NCI-H2196 (cell line): ENCODE measurements around the gene TBC1D20.
"Not testable (repeated sequence)": the region's sequence is repeated elsewhere in the genome, so short reads cannot be mapped to it uniquely, and the experiment has no call there.

Experiments used
- DNase-seq: peaks from one replicate; lab custom pipeline; 2025; ENCODE audit not compliant: unreplicated experiment; lab: John Stamatoyannopoulos, UW

Gene TBC1D20

DNA sequence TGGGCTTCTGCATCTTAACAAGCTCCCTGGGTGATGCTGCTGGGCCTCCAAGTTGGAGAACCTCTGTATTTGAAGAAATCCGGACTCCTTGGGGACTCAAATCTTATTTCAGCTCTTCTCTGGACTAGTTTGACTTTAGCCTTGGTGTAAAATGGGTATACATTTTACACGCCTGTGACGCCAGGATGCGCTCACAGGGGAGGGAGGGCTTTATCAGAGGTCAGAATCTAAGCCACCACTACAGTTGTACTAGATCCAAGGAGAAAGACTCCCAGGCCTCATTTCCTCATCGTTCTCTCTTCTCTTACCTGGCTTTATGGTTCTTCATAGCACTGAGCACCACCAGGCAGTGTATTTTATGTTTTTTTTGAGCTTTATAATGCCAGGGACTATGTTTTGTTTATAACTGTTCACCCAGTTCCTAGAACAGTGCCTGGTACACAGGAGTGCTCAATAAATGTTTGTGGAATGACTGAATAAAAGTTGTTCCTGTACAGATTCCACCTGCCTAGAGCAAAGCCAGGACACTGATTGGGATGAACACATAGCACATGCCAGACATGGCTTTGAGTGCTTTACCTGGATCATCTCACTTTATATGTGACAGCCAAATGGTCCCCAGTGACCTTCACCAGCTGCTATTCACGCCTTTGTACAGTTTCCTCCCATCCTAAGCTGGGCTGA is 59.3 kb downstream of the TBC1D20 start:
- no peak for DNase-seq

GRCh38 chr20:402496-402885 is 59.8 kb downstream of the TBC1D20 start:
- DNase-seq = no peak

DNA sequence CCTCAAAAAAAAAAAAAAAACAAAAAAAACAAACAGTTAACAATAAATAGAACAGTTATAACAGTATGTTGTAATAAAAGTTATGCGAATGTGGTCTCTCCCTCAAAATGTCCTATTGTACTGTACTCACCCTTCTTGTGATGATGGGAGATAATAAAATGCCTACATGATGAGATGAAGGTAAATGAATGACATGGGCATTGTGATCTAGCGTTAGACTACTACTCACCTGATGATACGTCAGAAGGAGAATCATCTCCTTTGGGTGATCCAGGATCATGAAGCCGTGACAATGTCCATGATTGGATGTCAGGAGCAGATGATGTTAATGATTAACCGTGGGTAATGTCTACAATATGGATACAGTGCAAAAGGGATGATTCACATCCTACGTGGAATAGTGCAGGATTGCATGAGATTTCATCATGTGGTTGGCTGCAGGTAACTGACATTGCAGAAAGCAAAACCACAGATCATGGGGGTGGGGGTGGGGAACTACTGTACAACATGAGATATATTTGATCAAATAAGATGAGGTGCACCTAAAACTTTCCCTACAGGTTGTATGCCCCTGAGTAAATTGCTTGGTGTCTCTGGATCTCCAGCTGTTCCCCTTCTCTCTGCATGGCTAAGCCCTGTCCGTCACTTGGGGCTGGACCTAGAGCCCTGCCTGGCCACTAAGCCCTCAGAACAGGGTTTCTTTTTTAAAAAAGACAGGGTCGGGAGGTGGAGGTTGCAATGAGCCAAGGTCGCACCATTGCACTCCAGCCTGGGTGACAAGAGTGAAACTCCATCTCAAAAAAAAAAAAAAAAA is 60.4 kb downstream of the TBC1D20 start:
- no peak for DNase-seq

DNA sequence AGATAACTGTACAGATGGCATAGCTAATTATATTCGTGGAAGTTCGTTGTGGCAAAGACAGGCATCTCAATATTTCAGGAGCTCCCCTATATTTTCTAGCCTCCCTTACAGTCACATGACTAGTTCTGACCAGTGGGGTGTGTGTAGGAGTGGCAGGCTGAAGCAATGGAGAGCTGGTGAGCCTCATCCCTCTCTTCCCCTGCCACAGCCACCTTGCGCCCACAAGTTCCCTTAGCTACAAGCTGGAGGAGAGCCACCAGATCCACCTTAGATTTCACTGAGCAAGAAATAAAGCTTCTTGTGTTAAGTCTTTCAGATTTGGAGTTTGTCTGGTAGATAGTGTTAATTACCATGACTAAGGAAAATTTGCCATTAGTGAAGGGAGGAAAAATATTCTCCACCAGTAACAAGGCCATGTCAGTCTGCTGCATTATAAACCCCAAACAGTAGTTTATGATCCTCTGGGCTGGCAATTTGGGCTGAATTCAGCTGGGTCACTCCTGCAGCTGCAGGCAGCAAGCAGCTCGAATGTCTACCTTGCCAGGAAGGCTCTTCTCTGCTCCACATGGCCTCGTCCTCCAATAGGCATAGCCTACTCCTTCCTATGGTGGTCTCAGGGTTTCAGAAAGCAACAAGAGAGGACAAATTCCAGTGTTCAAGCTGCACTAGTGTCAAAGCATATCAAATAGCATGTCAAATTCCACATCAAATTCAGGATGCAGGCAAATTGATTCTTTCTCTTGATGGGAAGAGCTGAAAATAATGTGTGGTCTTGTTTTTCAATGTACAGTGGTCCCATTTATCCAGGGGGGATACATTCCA is 61.7 kb downstream of the TBC1D20 start:
- no peak for DNase-seq

- DNase-seq = no peak
These were observed 62.2 kb downstream of the TBC1D20 start for GRCh38 chr20:400128-400453.

- DNase-seq = no peak
These were observed 63.1 kb downstream of the TBC1D20 start for GRCh38 chr20:399182-399707.

- no peak for DNase-seq
These were observed 64.7 kb downstream of the TBC1D20 start for GRCh38 chr20:397432-398237.

DNA sequence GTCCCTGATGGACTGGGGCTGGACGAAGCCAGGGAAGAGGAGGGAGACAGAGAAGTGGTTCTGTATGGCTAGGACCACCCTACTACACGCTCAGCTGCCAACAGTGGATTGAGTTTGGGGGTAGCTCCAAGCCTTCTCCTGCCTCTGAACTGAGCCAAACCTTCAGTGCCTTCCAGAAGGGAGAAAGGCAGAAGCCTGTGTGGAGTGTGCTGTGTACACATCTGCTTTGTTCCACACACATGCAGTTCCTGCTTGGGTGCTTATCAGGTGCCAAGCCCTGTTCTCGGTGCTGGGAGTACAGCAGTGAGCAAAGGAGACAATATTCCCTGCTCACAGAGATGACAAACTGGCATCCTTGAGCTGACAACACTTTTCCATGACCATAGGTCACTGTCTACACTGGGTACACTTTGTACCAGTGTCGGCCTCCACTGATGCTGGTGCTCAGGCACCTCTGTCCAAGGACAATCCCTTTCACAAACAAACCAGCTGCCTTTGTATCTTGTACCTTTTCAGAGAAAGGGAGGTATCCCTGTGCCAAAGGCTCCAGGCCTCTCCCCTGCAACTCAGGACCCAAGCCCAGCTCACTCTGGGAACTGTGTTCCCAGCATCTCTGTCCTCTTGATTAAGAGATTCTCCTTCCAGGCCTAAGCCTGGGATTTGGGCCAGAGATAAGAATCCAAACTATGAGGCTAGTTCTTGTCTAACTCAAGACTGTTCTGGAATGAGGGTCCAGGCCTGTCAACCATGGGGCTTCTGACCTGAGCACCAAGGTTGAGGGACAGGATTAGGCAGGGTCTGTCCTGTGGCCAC is 65.5 kb downstream of the TBC1D20 start:
- DNase-seq = no peak

GRCh38 chr20:396252-396618 is 66.1 kb downstream of the TBC1D20 start:
- no peak for DNase-seq

DNA sequence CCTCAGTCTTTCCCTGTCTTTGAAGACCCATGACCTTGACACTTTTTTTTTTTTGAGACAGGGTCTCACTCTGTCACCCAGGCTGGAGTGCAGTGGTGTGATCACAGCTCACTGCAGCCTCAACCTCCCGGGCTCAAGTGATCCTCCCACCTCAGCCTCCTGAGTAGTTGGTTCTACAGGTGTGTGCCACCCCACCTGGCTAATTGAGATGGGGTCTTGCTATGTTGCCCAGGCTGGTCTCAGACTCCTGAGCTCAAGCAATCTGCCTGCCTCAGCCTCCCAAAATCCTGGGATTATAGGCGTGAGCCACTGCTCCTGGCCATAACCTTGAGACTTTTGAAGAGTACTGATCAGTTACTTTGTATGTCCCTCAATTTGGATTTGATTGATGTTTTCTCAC is 69.0 kb downstream of the TBC1D20 start:
- not testable (repeated sequence) for DNase-seq

GRCh38 chr20:391041-391711 is 71.2 kb downstream of the TBC1D20 start:
- DNase-seq = no peak

DNA sequence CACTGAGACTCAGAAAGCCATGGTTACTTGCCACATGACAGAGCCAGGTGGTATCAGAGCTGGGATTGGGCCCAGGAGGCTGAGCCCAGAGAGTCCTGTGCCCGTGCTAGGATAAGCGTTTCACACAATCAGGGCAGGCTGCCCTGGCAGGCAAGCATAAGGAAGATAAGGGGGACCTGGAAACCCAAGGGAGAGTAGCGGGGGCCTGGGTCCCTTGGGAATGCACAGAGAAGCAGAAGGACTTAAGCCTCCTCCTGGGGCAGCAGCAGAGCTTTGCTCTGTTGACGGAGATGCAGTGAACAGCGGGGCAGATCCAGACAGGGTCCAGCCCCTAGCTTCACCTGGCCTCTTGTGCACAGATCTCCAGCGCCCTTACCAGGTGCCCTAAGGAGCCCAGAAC is 73.1 kb downstream of the TBC1D20 start:
- DNase-seq = no peak

DNA sequence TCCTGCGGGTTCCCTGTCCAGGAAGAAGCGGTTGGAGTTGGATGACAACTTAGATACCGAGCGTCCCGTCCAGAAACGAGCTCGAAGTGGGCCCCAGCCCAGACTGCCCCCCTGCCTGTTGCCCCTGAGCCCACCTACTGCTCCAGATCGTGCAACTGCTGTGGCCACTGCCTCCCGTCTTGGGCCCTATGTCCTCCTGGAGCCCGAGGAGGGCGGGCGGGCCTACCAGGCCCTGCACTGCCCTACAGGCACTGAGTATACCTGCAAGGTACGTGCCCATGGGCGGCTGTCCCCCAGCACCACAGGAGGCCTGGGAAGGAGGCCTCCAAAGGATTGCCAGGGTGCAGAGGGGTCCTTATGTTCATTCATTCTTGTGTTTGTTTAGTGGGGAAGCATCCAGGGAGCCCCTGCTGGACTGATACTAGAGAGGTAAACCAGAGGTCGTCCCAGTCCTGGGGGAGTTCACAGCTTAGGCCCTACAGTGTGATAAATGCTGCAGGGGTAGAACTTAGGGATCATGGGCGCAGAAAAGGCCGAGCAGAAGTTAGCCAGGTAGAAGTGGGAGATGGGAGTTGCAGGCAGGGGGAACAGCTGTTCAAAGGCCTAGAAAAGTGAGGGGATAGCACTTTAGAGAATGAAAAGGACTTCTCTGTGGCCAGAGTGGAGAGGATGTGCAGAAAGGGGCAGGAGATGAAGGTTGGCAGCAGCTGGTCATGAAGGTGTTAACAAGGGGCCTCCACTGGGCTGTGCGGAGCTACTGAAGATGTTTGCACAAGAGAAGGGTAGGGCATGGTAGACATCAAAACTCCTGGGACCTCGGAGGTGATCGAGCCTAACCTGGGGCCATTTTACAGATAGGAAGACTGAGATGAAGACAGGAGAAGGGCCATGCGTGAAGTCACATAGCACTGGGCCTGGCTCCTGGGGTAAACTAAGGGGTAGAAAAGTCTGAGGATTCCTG is 74.0 kb downstream of the TBC1D20 start:
- no peak for DNase-seq

- no peak for DNase-seq
These were observed 74.8 kb downstream of the TBC1D20 start for GRCh38 chr20:387520-387919.

- DNase-seq = not testable (repeated sequence)
These were observed 75.7 kb downstream of the TBC1D20 start for GRCh38 chr20:386634-387033.
